NCI-H128 (cell line): Measurements from ENCODE around the gene LSM10.
A peak's percentile ranks its signal among the peaks of the same experiment; 100 is the strongest.

Experiments
- DNase-seq: peaks from one replicate; lab custom pipeline; 2025; ENCODE audit not compliant: unreplicated experiment; lab: John Stamatoyannopoulos, UW

LSM10 gene

GRCh38 chr1:36397378-36398230 is at the start of gene LSM10:
Gene LSM10, minus strand, starts transcription at chr1:36397908. Its CDS starts 3,779 bp downstream, at chr1:36394129.
- peak; percentile 77 for DNase-seq

GRCh38 chr1:36447450-36447849 is 49.7 kb upstream of the LSM10 start:
- no peak for DNase-seq

- no peak for DNase-seq
Observed at GRCh38 chr1:36446746-36447145, 49.0 kb upstream of the LSM10 start.

GRCh38 chr1:36446271-36446670 is 48.6 kb upstream of the LSM10 start:
- no peak for DNase-seq

- no peak for DNase-seq
Observed at GRCh38 chr1:36443297-36443696, 45.6 kb upstream of the LSM10 start.

- no peak for DNase-seq
Observed at GRCh38 chr1:36442337-36442736, 44.6 kb upstream of the LSM10 start.

- DNase-seq, result no peak
Observed at GRCh38 chr1:36440646-36441045, 42.9 kb upstream of the LSM10 start.

- DNase-seq, result no peak
Observed at GRCh38 chr1:36440044-36440443, 42.3 kb upstream of the LSM10 start.

- DNase-seq, result no peak
Observed at GRCh38 chr1:36438715-36439114, 41.0 kb upstream of the LSM10 start.

- DNase-seq, result no peak
Observed at GRCh38 chr1:36436821-36437220, 39.1 kb upstream of the LSM10 start.

- DNase-seq, result no peak
Observed at GRCh38 chr1:36433102-36433501, 35.4 kb upstream of the LSM10 start.

- DNase-seq, result no peak
Observed at GRCh38 chr1:36432616-36433015, 34.9 kb upstream of the LSM10 start.

GRCh38 chr1:36425791-36426190 is 28.1 kb upstream of the LSM10 start:
- no peak for DNase-seq

- no peak for DNase-seq
Observed at GRCh38 chr1:36421649-36422048, 23.9 kb upstream of the LSM10 start.

GRCh38 chr1:36420836-36421317 is 23.2 kb upstream of the LSM10 start:
- DNase-seq, result peak; percentile 75

- no peak for DNase-seq
Observed at GRCh38 chr1:36420409-36420808, 22.7 kb upstream of the LSM10 start.

- no peak for DNase-seq
Observed at GRCh38 chr1:36419569-36419968, 21.9 kb upstream of the LSM10 start.

- DNase-seq, result no peak
Observed at GRCh38 chr1:36419140-36419539, 21.4 kb upstream of the LSM10 start.

GRCh38 chr1:36417931-36418330 is 20.2 kb upstream of the LSM10 start:
- DNase-seq, result no peak

GRCh38 chr1:36415661-36416326 is 18.1 kb upstream of the LSM10 start:
- DNase-seq, result no peak

GRCh38 chr1:36414384-36414783 is 16.7 kb upstream of the LSM10 start:
- DNase-seq, result no peak
